OCI-LY1 (cell line): ENCODE data around the gene VASP.

Experiments
- H2AFZ ChIP-seq: fragments of 200-600 bp; sonication (generic), shearing (Covaris generic); 2 replicates; pipeline ENCODE4 v1.6.0; 2014; ENCODE audit warnings: antibody characterized with exemption, mild to moderate bottlenecking, low read length
- H3F3A ChIP-seq: fragments of 200-600 bp; sonication (generic), shearing (Covaris generic); 2 replicates; pipeline ENCODE4 v1.6.0; 2014; ENCODE audit warnings: mild to moderate bottlenecking, antibody characterized with exemption, low read length, moderate library complexity; ENCODE audit not compliant: insufficient read depth
- H3K27ac ChIP-seq: fragments of 200-600 bp; sonication (generic); 2 replicates; pipeline ENCODE4 v1.5.1; 2014; ENCODE audit warnings: low read length, mixed run types, mild to moderate bottlenecking, low read depth; ENCODE audit not compliant: poor library complexity, severe bottlenecking
- H3K27me3 ChIP-seq: fragments of 200-600 bp; sonication (generic); 2 replicates; pipeline ENCODE4 v1.6.0; 2014; ENCODE audit warnings: antibody characterized with exemption, mild to moderate bottlenecking, low read length, moderate library complexity; ENCODE audit not compliant: insufficient read depth
- H3K36me3 ChIP-seq: fragments of 200-600 bp; sonication (generic); 2 replicates; pipeline ENCODE4 v1.6.1; 2014; ENCODE audit warnings: mild to moderate bottlenecking, antibody characterized with exemption, low read length, moderate library complexity, mixed read lengths; ENCODE audit not compliant: insufficient read depth
- H3K4me1 ChIP-seq: fragments of 200-600 bp; sonication (generic); 2 replicates; pipeline ENCODE4 v1.5.1; 2014; ENCODE audit warnings: mild to moderate bottlenecking, low read length, moderate library complexity; ENCODE audit not compliant: insufficient read depth, severe bottlenecking
- H3K4me2 ChIP-seq: fragments of 200-600 bp; sonication (generic), shearing (Covaris generic); 2 replicates; pipeline ENCODE4 v1.6.1; 2014; ENCODE audit warnings: low read length
- H3K4me3 ChIP-seq: fragments of 200-600 bp; sonication (generic); 2 replicates; pipeline ENCODE4 v1.5.1; 2014; ENCODE audit warnings: low read length, low read depth, mild to moderate bottlenecking, mixed read lengths; ENCODE audit not compliant: poor library complexity, severe bottlenecking
- H3K79me2 ChIP-seq: fragments of 200-600 bp; shearing (Covaris generic); 2 replicates; pipeline ENCODE4 v1.6.1; 2016; ENCODE audit warnings: mixed run types, low read length, mixed read lengths; ENCODE audit not compliant: insufficient read depth
- H3K9ac ChIP-seq: fragments of 200-600 bp; sonication (generic), shearing (Covaris generic); 2 replicates; pipeline ENCODE4 v1.6.1; 2014; ENCODE audit warnings: mild to moderate bottlenecking, low read length, mixed read lengths
- H3K9me2 ChIP-seq: fragments of 200-600 bp; sonication (generic), shearing (Covaris generic); 2 replicates; pipeline ENCODE4 v1.6.1; 2014; ENCODE audit warnings: low read depth, mild to moderate bottlenecking, low read length, mixed read lengths
- H3K9me3 ChIP-seq: fragments of 200-600 bp; shearing (Covaris generic); 2 replicates; pipeline ENCODE4 v1.6.1; 2014; ENCODE audit warnings: low read length, mixed read lengths
- H4K20me1 ChIP-seq: fragments of 200-600 bp; sonication (generic), shearing (Covaris generic); 2 replicates; pipeline ENCODE4 v1.6.0; 2016; ENCODE audit warnings: mild to moderate bottlenecking, low read length; ENCODE audit not compliant: insufficient read depth
- EZH2 ChIP-seq: fragments of 200-600 bp; sonication (generic), shearing (Covaris generic); IDR thresholded peaks from 2 replicates; pipeline ENCODE4 v1.8.0; 2017; ENCODE audit warnings: borderline replicate concordance, mixed run types, mild to moderate bottlenecking, antibody characterized with exemption, low read length, moderate library complexity, mixed read lengths
- TF ChIP-seq, protein P1 (sequence below): fragments of 200-600 bp; sonication (generic), shearing (Covaris generic); IDR thresholded peaks from 2 replicates; pipeline ENCODE4 v1.5.1; 2017; ENCODE audit warnings: mild to moderate bottlenecking, antibody characterized with exemption, low read length, moderate library complexity, mixed read lengths

VASP gene

DNA sequence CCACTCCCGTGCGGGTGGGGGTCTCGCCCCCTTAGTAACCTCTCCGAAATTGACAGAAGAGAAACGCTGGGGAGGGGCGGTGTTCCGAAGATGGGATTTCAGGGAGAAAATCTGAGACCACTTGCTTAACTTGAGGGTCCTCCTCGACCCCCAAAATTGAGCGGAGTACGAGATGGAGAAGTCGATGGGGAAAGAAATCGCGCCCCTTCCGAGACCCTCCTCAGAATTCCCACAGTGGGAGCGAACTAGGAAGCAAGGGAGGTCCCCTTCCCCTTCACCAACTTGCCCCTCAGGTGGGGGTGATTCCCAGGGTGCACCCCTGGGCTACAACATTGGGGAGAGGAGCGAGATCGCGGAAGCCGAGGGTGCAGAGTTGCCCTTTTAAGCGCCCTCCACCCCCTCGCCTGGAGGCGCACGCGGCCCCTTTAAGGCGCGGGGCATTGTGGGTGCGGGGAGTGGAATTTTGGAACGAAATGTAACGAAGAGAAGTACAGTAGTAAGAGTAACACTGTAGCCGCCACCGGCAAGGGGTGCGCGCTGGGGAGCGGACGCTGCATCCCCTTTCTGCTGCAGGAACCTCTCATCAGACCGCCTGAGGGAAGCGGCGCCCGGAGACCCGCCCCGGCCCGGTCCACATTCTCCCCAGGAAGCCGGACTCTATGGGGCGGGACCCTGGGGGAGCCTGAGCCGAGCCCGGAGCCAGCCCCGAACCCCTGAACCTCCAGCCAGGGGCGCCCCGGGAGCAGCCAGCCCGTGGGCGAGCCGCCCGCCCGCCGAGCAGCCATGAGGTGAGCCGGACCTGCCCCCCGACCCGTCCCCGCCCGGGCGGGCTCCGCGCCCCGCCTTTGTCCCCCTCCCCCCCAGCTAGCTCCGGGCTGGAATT lies at the start of gene VASP:
Gene VASP (plus strand): TSS at position 491 of the 883 bp plus-strand sequence. CDS start 293 bp downstream, at position 784.
- H2AFZ ChIP-seq, result no peak within 1 kb of the TSS
- H3K79me2 ChIP-seq, result 0 out of 2 replicates have a peak, but pooled peaks cover 7% of the 10 kb centered on the region
- H4K20me1 ChIP-seq, result no peaks in the 10 kb centered on the region

GRCh38 chr19:45457776-45458175 lies 49.5 kb upstream of the VASP start:
- Histone ChIP-seq H3K4me1 (peaks cover 15% of the 10 kb centered on the region), H3K27ac (no peak overlapping the region)
- TF ChIP-seq, protein P1, sequence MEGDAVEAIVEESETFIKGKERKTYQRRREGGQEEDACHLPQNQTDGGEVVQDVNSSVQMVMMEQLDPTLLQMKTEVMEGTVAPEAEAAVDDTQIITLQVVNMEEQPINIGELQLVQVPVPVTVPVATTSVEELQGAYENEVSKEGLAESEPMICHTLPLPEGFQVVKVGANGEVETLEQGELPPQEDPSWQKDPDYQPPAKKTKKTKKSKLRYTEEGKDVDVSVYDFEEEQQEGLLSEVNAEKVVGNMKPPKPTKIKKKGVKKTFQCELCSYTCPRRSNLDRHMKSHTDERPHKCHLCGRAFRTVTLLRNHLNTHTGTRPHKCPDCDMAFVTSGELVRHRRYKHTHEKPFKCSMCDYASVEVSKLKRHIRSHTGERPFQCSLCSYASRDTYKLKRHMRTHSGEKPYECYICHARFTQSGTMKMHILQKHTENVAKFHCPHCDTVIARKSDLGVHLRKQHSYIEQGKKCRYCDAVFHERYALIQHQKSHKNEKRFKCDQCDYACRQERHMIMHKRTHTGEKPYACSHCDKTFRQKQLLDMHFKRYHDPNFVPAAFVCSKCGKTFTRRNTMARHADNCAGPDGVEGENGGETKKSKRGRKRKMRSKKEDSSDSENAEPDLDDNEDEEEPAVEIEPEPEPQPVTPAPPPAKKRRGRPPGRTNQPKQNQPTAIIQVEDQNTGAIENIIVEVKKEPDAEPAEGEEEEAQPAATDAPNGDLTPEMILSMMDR, result no peak
- no peak for TF ChIP-seq EZH2

More for the DNA sequence above, at the start of gene VASP:
- Histone ChIP-seq H3K9me3 (no peaks in the 10 kb centered on the region), H3K4me1 (peaks cover 46% of the 10 kb centered on the region), H3K4me2 (peak within 1 kb of the TSS; percentile 83), H3F3A (no peaks in the 10 kb centered on the region), H3K27ac (peak within 1 kb of the TSS; percentile 86), H3K36me3 (no peaks in the 10 kb centered on the region), H3K27me3 (no peaks in the 10 kb centered on the region), H3K4me3 (peak within 1 kb of the TSS; percentile 94), H3K9ac (peak within 1 kb of the TSS; percentile 92), H3K9me2 (no peaks in the 10 kb centered on the region)
- TF ChIP-seq EZH2, result no peak
- TF ChIP-seq, protein P1, result no peak

GRCh38 chr19:45460807-45461347 lies 46.4 kb upstream of the VASP start:
- H3K9me2 ChIP-seq, result no peaks in the 10 kb centered on the region
- H3F3A ChIP-seq, result no peaks in the 10 kb centered on the region
- peaks cover 15% of the 10 kb centered on the region for H3K4me1 ChIP-seq
- no peaks in the 10 kb centered on the region for H3K79me2 ChIP-seq
- H3K27me3 ChIP-seq, result 0 out of 2 replicates have a peak, but pooled peaks cover 8% of the 10 kb centered on the region
- H3K36me3 ChIP-seq, result no peaks in the 10 kb centered on the region
- no peak overlapping the region for H3K9ac ChIP-seq
- H4K20me1 ChIP-seq, result no peaks in the 10 kb centered on the region
- no peak for TF ChIP-seq EZH2
- TF ChIP-seq, protein P1, result no peak
- no peak overlapping the region for H2AFZ ChIP-seq
- H3K9me3 ChIP-seq, result no peaks in the 10 kb centered on the region
- no peak overlapping the region for H3K27ac ChIP-seq
- no peak overlapping the region for H3K4me3 ChIP-seq
- H3K4me2 ChIP-seq, result no peak overlapping the region

More at GRCh38 chr19:45457776-45458175, 49.5 kb upstream of the VASP start:
- Histone ChIP-seq H3F3A (no peaks in the 10 kb centered on the region), H3K9me2 (no peaks in the 10 kb centered on the region), H3K4me2 (no peak overlapping the region), H3K4me3 (no peak overlapping the region), H3K36me3 (no peaks in the 10 kb centered on the region), H4K20me1 (no peaks in the 10 kb centered on the region), H3K9ac (no peak overlapping the region), H3K27me3 (0 out of 2 replicates have a peak, but pooled peaks cover 3% of the 10 kb centered on the region), H3K79me2 (no peaks in the 10 kb centered on the region), H3K9me3 (no peaks in the 10 kb centered on the region), H2AFZ (no peak overlapping the region)
